HEK293T (cell line): ENCODE results near the gene DNAH8.

Experiments used
- CTCF ChIA-PET: fragments of 350-600 bp; formaldehyde crosslinking; extraction: SDS; loops from one replicate; lab custom pipeline; 2021; ENCODE audit warnings: antibody characterized with exemption, inconsistent platforms; lab: Yijun Ruan, JAX
- POLR2A ChIA-PET: fragments of 350-600 bp; formaldehyde crosslinking; extraction: SDS; loops from one replicate; lab custom pipeline; 2020; ENCODE audit warnings: antibody characterized with exemption, inconsistent platforms; lab: Yijun Ruan, JAX
- DNase-seq: peaks from one replicate; pipeline ENCODE4 v3.0.0; 2012; ENCODE audit warnings: mixed read lengths; ENCODE audit errors: extremely low spot score
- ARNT ChIP-seq: fragments of 450-650 bp; IDR thresholded peaks from 2 replicates; pipeline ENCODE4 v1.6.1; 2017; ENCODE audit warnings: mild to moderate bottlenecking
- BHLHE40 ChIP-seq: fragments of 450-650 bp; IDR thresholded peaks from 2 replicates; pipeline ENCODE4 v1.6.1; 2016; ENCODE audit warnings: mild to moderate bottlenecking, moderate library complexity, borderline replicate concordance
- CTBP1 ChIP-seq: fragments of 450-650 bp; IDR thresholded peaks from 2 replicates; pipeline ENCODE4 v1.6.1; 2016; ENCODE audit warnings: borderline replicate concordance
- ELF4 ChIP-seq: fragments of 450-650 bp; IDR thresholded peaks from 2 replicates; pipeline ENCODE4 v1.6.1; 2017; ENCODE audit warnings: antibody characterized with exemption
- FOXA1 ChIP-seq: fragments of 450-650 bp; IDR thresholded peaks from 2 replicates; pipeline ENCODE4 v1.6.1; 2016; ENCODE audit warnings: mild to moderate bottlenecking
- FOXK2 ChIP-seq: fragments of 450-650 bp; IDR thresholded peaks from 2 replicates; pipeline ENCODE4 v1.6.1; 2016; ENCODE audit warnings: mild to moderate bottlenecking
- FOXM1 ChIP-seq: fragments of 450-650 bp; IDR thresholded peaks from 2 replicates; pipeline ENCODE4 v1.6.1; 2017; ENCODE audit warnings: mild to moderate bottlenecking, borderline replicate concordance
- HDGF ChIP-seq: fragments of 450-650 bp; IDR thresholded peaks from 2 replicates; pipeline ENCODE4 v1.6.1; 2017; ENCODE audit warnings: antibody characterized with exemption, borderline replicate concordance
- L3MBTL2 ChIP-seq: fragments of 450-650 bp; conservative IDR thresholded peaks from 2 replicates; pipeline ENCODE4 v1.6.1; 2016; ENCODE audit warnings: mild to moderate bottlenecking
- LEF1 ChIP-seq: fragments of 450-650 bp; IDR thresholded peaks from 2 replicates; pipeline ENCODE4 v1.6.1; 2017; ENCODE audit warnings: mild to moderate bottlenecking, borderline replicate concordance
- NFRKB ChIP-seq: fragments of 450-650 bp; IDR thresholded peaks from 2 replicates; pipeline ENCODE4 v1.6.1; 2016; ENCODE audit warnings: mild to moderate bottlenecking, moderate library complexity
- SP1 ChIP-seq: fragments of 450-650 bp; IDR thresholded peaks from 2 replicates; pipeline ENCODE4 v1.6.1; 2017
- SUZ12 ChIP-seq: fragments of 450-650 bp; IDR thresholded peaks from 2 replicates; pipeline ENCODE4 v1.6.1; 2016; ENCODE audit warnings: mild to moderate bottlenecking
- TARDBP ChIP-seq: fragments of 450-650 bp; IDR thresholded peaks from 2 replicates; pipeline ENCODE4 v1.6.1; 2016
- ZNF384 ChIP-seq: fragments of 450-650 bp; IDR thresholded peaks from 2 replicates; pipeline ENCODE4 v1.6.1; 2016
- TF ChIP-seq, protein P1 (sequence below): fragments of 450-650 bp; IDR thresholded peaks from 2 replicates; pipeline ENCODE4 v1.6.1; 2016

Gene DNAH8

DNA sequence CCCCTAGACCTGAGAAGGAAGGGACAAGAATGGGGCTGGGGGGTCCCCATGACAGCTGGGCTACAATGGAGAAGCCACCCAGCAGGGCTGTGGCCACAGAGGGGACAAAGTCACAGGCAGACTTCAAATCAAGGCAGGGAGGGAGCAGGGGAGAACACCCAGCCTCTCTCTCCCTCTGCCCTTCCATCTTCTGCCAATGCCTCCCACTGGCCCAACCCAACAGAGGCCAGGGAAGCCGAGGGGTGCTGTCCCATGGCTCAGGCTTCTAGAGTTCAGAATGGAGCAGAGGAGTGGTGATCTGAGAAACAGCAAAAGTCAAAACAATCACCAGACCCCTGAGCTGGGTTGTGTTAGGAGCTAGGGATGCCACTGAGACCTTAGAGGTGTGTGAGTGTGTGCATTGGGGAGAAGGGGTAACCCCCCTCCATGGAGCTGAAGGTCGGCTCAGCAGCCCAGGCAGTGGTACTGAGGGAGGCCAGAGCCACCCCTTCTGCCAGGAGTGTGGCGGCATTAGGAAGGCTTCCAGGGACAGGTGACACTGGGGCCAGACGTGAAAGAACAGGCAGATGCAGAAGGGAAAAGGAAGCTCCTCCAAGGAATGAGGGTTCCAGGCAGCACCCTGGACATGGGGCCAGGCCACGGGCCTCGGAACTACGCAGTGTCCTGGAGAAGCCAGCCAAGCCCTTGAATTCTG is 345.5 kb downstream of the DNAH8 start:
- ChIA-PET POLR2A (interaction anchor here (2.0 kb wide), 1 partner anchor 10 kb away, joined by 4 read pairs; no protein-coding TSS in a partner anchor), CTCF (interaction anchor here (0.6 to 0.8 kb wide), 2 partner anchors 41 to 50 kb away, joined by 3 to 5 read pairs; no protein-coding TSS in a partner anchor)
- TF ChIP-seq ELF4 (no peak), FOXA1 (no peak), ARNT (no peak), L3MBTL2 (no peak), ZNF384 (no peak)
- TF ChIP-seq, protein P1, sequence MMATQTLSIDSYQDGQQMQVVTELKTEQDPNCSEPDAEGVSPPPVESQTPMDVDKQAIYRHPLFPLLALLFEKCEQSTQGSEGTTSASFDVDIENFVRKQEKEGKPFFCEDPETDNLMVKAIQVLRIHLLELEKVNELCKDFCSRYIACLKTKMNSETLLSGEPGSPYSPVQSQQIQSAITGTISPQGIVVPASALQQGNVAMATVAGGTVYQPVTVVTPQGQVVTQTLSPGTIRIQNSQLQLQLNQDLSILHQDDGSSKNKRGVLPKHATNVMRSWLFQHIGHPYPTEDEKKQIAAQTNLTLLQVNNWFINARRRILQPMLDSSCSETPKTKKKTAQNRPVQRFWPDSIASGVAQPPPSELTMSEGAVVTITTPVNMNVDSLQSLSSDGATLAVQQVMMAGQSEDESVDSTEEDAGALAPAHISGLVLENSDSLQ: no peak
- no peak for DNase-seq

DNA sequence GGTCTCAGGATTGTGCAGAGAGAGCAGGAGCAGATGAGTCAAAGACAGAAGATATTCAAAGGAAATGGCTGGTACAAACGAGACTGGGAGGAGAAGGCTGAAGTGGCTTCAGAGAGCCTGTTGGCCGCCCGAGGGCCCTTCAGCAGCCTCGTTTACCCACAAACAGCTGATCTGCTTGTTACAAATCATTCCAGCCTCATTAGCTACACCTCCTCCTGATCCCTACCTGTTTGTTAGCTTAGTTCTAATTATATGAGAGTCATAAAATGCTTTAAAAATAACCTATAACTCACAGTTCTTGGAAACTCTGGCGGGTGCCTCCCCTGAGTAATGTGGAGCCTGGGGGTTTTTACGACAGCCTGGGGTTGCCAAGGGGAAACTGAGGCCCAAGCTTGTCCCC is 346.1 kb downstream of the DNAH8 start:
- TF ChIP-seq HDGF (no peak), ZNF384 (no peak), ELF4 (no peak), NFRKB (no peak)
- TF ChIP-seq, protein P1: peak; percentile 47; the same call in 1 of the 2 replicates
- ChIA-PET CTCF (interaction anchor here (0.5 to 0.8 kb wide), 3 partner anchors 41 to 289 kb away, joined by 3 to 5 read pairs (median 4); no protein-coding TSS in a partner anchor), POLR2A (no interaction called here)
- no peak for DNase-seq

DNA sequence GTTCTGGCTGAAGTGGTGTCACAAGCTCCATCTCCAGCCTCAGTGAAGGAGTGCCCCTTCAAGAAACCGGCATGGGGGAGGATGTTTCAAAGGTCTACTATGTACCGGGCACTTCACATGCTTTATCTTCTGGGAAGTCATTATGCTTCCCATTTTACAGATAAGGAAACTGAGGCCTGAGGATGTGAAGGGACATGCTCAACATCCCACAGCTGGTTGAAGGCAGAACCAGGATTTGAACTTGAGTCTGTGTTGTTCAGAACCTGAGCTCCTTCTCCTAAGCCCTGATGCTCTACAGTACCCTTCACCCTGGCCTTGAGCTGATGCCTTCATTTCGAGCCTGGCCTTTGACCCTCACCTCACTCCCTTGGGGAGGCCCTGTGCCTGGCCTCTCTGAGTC is 346.5 kb downstream of the DNAH8 start:
- ChIA-PET CTCF (interaction anchor here (0.5 to 0.6 kb wide), 2 partner anchors 51 to 289 kb away, joined by 3 to 4 read pairs; no protein-coding TSS in a partner anchor), POLR2A (no interaction called here)
- TF ChIP-seq SUZ12 (no peak), FOXK2 (no peak), NFRKB (no peak), HDGF (no peak), SP1 (no peak), ARNT (no peak), FOXA1 (no peak), L3MBTL2 (no peak), LEF1 (no peak), TARDBP (no peak), ELF4 (no peak), FOXM1 (no peak), ZNF384 (no peak), BHLHE40 (no peak)
- TF ChIP-seq, protein P1: no peak
- DNase-seq: no peak

DNA sequence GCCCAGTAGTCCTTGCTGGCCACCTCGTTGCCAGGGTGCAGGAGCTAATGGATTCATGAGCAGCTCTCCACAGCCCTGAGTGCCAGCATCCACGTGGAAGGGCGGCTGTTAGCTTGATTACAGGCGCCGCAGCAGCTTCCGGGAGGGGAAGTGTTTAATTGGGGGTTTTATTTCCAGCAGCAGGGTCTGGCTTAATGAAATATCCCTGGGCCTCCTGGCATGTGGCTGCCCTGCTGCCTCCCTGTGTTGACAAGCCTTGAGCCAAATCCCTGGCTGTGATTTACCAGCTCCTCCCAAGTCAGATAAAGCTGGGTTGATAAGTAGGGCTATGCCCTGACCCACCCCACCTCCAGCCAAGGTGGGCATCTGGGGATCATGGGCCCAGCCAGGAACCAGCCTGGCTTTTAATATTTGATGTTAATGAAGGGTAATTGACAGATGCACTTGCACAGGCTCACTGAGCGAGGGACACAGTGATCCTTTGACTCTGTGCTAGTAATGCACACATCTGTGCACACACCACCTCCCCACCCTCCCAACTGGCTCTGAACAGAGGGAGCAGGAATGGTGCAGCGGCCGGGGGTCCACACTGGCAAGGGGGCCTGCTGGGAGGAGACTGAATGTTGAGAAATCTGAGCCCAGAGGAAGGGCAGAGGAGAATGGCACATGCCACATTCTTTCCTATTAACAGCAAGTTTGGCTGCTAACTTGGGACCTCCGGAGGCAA is 347.1 kb downstream of the DNAH8 start:
- ChIA-PET CTCF (no interaction called here), POLR2A (no interaction called here)
- DNase-seq: no peak
- TF ChIP-seq ZNF384 (no peak), L3MBTL2 (no peak), SP1 (no peak), NFRKB (no peak), FOXA1 (no peak), BHLHE40 (no peak), FOXM1 (no peak), ELF4 (no peak), HDGF (no peak), LEF1 (no peak), TARDBP (no peak), CTBP1 (no peak), ARNT (no peak), FOXK2 (no peak), SUZ12 (no peak)
- TF ChIP-seq, protein P1: no peak

DNA sequence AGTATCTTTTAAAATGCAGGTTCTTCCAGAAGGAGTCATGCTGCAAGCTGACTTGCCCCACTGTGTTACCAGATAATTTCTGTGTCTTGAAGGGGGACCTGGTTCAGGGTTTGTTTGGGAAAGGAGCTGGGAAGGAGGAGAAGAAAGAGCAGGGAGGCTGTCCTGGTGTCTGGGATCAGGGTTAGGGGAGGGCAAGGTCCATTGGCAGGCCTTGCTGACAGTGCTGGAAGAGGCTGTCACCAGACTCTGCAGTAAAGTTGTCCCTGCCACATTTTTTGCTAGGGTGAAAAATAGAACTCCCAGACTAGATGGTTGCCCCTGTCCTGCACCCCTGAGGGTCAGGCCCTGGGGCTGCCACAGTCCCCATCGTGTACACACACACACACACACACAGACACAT is 348.4 kb downstream of the DNAH8 start:
- ChIA-PET CTCF (no interaction called here), POLR2A (no interaction called here)
- TF ChIP-seq ZNF384: no peak
- no peak for DNase-seq

DNA sequence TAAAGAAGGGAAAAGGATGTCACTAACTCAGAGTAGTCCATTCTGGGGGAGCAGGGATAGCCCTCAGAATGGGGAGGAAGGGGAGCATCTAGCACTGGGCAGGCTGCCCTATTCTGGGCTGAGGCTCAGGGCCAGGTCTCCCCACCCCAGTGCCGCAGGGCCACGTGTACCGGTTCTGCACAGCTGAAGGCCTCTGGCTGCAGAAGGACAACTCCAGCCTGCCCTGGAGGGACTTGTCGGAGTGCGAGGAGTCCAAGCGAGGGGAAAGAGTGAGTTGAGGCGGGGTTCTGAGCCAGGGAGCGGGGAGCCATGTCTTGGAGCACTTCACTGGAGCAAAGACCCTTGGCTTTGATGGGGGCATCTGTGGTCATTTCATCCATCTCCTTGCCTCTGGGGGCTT is 350.4 kb downstream of the DNAH8 start:
- TF ChIP-seq FOXA1 (no peak), TARDBP (no peak), SP1 (no peak)
- no peak for DNase-seq
- CTCF ChIA-PET: interaction anchor here (2.2 kb wide), 1 partner anchor 69 kb away, joined by 8 read pairs; no protein-coding TSS in a partner anchor
- POLR2A ChIA-PET: no interaction called here
